ENCODE data around the gene AP3S2. TPM values are rescaled to one million over a fixed set of nuclear protein-coding genes. Genes with fewer than 3 reads are reported as not detected.

AP3S2 gene
- total and polyA plus RNA-seq, 2 of the 4 experiments (the other 2 are of a cell fraction): 12.6 to 34.1 TPM

- WGBS, 2 experiments (ENCODE audit: extremely low coverage in 2 of 2, insufficient read length in 1 of 2): no CpG with 5 or more reads among the region's 3 CpGs
- no peak overlapping the region for H2BK5ac ChIP-seq (ENCODE audit: low read depth, low read length, poor library complexity, severe bottlenecking)
- peaks cover 2% of the 10 kb centered on the region; the same call in 1 of the 2 replicates for H3K4me1 ChIP-seq (ENCODE audit: control insufficient read depth, insufficient read depth, low read length)
- H3K9ac ChIP-seq (ENCODE audit: low read depth, low read length): no peak overlapping the region
- no peak overlapping the region for H4K5ac ChIP-seq (ENCODE audit: low read depth, low read length)
- peaks cover 5% of the 10 kb centered on the region; the same call in 1 of the 2 replicates for H3K9me1 ChIP-seq (ENCODE audit: insufficient read depth, low read length)
- no peak overlapping the region for H3K18ac ChIP-seq (ENCODE audit: low read depth, low read length)
- H2BK15ac ChIP-seq (ENCODE audit: low read depth, low read length): no peak overlapping the region
- H3K4me3 ChIP-seq (ENCODE audit: insufficient read depth, low read depth, low read length): no peak overlapping the region
- dilution Hi-C loops (cut with HindIII; ENCODE audit: low sequenced_read_pairs, unreplicated experiment) (no loop called here), intact Hi-C loops (cut with micrococcal nuclease) (loop anchor here (5.0 kb wide), 1 partner anchor 56 kb away; no protein-coding TSS in a partner anchor), in situ Hi-C loops (cut with MboI; ENCODE audit: low sequenced_read_pairs) (no loop called here)
- CTCF ChIA-PET: no interaction called here
- H3K4ac ChIP-seq (ENCODE audit: low read depth, low read length): no peak overlapping the region
- H3K23ac ChIP-seq (ENCODE audit: low read depth, low read length): no peak overlapping the region
- H3K36me3 ChIP-seq (ENCODE audit: control insufficient read depth, insufficient read depth, low read length): no peaks in the 10 kb centered on the region
- BruUV-seq (replicated peaks): no TSS peak
- peaks cover 6% of the 10 kb centered on the region for H3K27me3 ChIP-seq (ENCODE audit: control insufficient read depth, insufficient read depth, low read length)
- H3K27ac ChIP-seq (ENCODE audit: insufficient read depth, low read length): no peak overlapping the region
- peaks cover 3 to 8% of the 10 kb centered on the region in 2 experiments; a peak in 2 of 4 replicates for H3K79me1 ChIP-seq (ENCODE audit: low read depth in 1 of 2, low read length in 2 of 2)
- no peaks in the 10 kb centered on the region for H3K9me3 ChIP-seq (ENCODE audit: control insufficient read depth, insufficient read depth, low read length)
- H4K20me1 ChIP-seq (ENCODE audit: insufficient read depth, low read length): no peaks in the 10 kb centered on the region
- H3K56ac ChIP-seq (ENCODE audit: extremely low read depth, insufficient read depth, low read length): no peak overlapping the region
- DNase-seq (no peak), ATAC-seq (ENCODE audit: low read depth) (no peak)
- H2AK5ac ChIP-seq (ENCODE audit: low read depth, low read length): no peak overlapping the region
- H3K4me2 ChIP-seq (ENCODE audit: low read depth, low read length): no peak overlapping the region
- H2AFZ ChIP-seq (replicated peaks; ENCODE audit: low read length, poor library complexity): no peak overlapping the region
- H4K91ac ChIP-seq (ENCODE audit: insufficient read depth, low read depth, low read length): no peak overlapping the region
- POLR2A ChIA-PET (ENCODE audit: unreplicated experiment): no interaction called here
- no peak overlapping the region for H4K8ac ChIP-seq (ENCODE audit: low read depth in 2 of 2, low read length in 2 of 2)
- no peak overlapping the region for H2BK20ac ChIP-seq (ENCODE audit: low read depth, low read length)
- H3K14ac ChIP-seq (replicated peaks; ENCODE audit: low read depth, low read length): no peak overlapping the region
- no peak overlapping the region for H2AK9ac ChIP-seq (replicated peaks; ENCODE audit: low read depth, low read length, poor library complexity)
- H2BK120ac ChIP-seq (ENCODE audit: low read depth, low read length): no peak overlapping the region
- no peak for TF ChIP-seq RAD21 (IDR thresholded peaks at IDR 0.05; ENCODE audit: low read length)
- no peak for TF ChIP-seq FOS (IDR thresholded peaks at IDR 0.05; ENCODE audit: low read depth, low read length)
- TF ChIP-seq CTCF (conservative IDR thresholded peaks at IDR 0.05; ENCODE audit: low read depth, low read length): no peak
- no peak for TF ChIP-seq MAFK (IDR thresholded peaks at IDR 0.05; ENCODE audit: low read depth, low read length)
- no peak for TF ChIP-seq ELK1 (IDR thresholded peaks at IDR 0.05; ENCODE audit: borderline replicate concordance, low read depth, low read length)
- no peak for TF ChIP-seq USF2 (IDR thresholded peaks at IDR 0.05; ENCODE audit: low read depth, low read length)
- no peak for TF ChIP-seq MXI1 (IDR thresholded peaks at IDR 0.05; ENCODE audit: borderline replicate concordance, low read depth, low read length)
- TF ChIP-seq POLR2A (IDR thresholded peaks at IDR 0.05; ENCODE audit: low read depth, low read length): no peak
- TF ChIP-seq CHD1 (IDR thresholded peaks at IDR 0.05; ENCODE audit: low read depth, low read length): no peak
- no peak for TF ChIP-seq BHLHE40 (IDR thresholded peaks at IDR 0.05; ENCODE audit: low read depth, low read length)
- TF ChIP-seq NFE2L2 (IDR thresholded peaks at IDR 0.05; ENCODE audit: low read depth, low read length): no peak
- no peak for TF ChIP-seq RCOR1 (IDR thresholded peaks at IDR 0.05; ENCODE audit: insufficient replicate concordance, low read length)
- no peak for TF ChIP-seq CEBPB (IDR thresholded peaks at IDR 0.05; ENCODE audit: low read depth, low read length)
- no peak for TF ChIP-seq RFX5 (IDR thresholded peaks at IDR 0.05; ENCODE audit: low read depth, low read length)
Observed at GRCh38 chr15:89916660-89917059, 22.9 kb upstream of the AP3S2 start.
